Measurements from ENCODE around the gene TLE1.

The TLE1 gene

DNA sequence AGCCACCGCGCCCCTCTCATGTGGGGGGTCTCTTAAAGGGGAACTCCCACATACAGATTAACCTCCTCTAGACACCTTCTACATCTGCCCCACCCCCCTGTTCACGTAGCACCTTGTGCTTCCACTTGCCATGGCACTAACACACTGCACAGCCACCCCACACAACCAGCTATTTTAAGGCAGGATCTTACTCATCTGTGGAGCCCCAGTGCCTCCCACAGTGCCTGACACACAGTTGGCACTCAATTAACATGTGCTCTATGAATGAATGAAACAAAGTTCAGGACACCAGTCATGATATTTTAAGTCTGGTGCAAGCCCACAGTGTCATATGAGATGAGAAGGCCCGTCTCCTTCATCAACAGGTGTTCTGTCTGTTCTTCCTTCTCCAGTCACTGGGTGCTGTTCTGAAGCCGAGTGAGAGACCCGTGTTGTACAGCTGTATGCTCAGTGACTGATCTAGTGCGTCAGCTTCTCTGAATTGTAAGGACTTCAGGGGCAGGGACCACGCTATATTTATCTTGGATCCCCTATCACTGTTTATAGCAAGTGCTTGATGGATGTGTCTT lies 149.1 kb downstream of the TLE1 start:
- DNase-seq = no peak

DNA sequence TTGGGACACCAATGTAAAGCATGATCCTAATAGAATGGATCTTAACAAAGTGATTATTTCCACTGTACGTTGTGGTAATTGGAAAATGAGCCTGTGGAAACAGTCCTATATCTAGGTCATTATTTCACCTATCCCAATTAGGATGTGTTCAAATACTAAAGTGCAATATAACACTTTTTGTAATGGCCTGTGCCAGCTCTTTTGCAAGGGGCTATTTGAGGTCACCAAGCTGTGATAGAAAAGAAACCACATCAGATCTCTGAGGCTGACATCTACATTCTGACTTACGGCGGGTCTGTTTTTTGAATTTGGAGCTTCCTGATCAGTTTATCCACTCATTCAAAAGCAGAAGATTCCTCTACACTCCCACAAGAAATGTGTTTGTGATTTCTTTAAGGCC lies 150.0 kb downstream of the TLE1 start:
- DNase-seq = no peak

DNA sequence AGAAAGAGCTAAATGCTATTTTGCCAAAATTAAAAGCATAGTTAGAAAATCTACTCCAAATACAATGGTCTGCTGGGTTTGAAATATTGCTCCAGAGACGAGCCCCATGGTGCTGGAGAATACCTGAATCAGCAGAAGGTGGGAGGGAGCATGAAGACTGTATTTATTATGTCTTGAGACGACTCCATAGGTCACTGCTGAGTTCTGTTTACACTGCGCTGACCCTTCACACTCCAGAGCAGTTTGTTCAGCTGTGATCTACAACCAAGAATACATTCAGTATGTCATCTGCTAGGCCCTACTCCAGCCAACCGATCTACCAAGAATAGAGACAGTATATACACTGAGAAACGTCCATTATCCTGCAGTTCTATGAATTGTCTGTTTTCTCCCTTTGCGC lies 150.5 kb downstream of the TLE1 start:
- DNase-seq = no peak

DNA sequence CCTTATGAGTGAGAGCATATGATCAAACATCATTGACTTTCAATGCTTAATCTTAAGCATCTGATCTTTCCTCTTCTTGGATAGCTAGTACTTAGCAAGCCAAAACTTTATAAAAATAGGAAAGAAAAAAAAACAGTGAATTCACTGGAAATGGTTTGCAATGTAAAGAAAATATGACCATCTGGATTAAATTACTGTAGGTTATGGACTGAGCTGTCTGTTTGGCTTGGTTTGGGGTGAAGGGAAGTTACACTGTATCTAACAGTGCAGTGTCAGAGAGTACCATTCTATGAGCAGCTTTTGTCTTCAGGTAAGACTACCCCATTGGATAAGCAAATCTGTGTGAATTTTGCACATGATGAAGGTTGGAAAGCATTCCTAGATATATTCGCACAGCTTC lies 151.4 kb downstream of the TLE1 start:
- DNase-seq = no peak

DNA sequence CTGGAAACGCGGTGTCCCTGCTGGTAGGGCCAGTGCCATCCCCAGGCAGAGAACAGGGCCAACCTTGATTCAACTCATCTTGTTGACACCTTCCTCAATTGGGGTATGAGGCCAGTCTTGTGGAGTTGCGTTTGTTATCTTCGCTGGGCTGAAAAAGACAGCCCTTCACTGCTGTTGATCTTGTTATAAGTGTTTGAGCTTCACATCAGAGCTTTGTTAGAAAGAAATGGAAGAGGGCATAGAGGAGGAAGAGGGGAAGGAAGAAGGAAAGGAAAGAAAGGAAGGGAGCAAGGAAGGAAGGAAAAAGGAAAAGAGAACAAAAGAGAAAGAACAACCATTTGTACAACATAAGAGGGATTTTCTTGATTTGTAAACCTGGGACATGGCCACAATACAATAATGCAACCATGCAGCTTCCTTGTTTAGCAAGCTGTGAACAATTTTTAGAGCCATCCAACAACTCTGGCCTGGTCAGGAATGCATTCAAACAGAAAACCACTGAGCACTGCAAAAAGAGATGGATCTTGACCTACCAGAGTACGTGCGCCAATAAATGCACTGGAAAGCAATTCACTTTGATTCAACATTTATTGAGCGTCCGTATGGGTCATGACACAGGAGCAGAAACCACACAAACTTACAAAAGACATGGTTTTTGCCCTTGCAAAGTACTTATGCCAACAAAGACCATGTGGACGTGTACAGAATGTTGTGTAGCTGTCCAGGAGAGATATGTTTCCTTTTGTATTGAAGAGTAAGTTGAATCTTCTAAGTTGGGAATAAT lies 152.9 kb downstream of the TLE1 start:
- no peak for DNase-seq

DNA sequence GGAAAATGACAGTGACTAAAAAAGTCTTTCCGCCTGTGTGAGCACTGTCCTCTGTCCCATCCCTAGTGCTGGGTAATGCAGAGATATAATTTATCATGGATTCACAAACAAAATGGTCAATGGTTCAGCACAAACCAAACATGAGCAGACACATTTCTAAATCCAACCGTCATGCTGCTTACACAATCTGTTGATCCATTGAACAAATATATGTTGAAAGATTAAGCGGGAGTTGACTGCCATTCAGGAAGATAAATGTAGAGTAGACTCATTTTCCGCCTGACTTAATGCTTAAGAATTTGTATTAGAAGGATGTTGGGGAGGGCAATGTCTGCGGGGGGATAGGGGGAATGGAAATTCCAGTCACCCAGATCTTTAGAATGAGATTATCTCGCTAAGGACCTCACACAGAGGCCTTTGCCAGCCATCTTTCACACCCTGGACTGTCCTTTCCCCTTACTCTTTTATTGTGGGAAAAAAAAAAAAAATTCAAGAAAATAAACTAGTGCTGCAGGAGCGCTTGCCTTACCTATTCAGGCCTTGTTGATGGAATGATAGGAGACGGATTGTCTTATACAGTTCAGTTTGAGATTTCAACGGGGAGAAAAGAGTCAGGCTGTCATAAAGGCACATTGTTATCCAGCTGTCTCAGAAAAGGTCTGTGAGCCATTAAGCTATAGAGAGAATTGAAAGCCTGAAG lies 153.7 kb downstream of the TLE1 start:
- DNase-seq = peak in 1 of 2 experiments; percentile 20

DNA sequence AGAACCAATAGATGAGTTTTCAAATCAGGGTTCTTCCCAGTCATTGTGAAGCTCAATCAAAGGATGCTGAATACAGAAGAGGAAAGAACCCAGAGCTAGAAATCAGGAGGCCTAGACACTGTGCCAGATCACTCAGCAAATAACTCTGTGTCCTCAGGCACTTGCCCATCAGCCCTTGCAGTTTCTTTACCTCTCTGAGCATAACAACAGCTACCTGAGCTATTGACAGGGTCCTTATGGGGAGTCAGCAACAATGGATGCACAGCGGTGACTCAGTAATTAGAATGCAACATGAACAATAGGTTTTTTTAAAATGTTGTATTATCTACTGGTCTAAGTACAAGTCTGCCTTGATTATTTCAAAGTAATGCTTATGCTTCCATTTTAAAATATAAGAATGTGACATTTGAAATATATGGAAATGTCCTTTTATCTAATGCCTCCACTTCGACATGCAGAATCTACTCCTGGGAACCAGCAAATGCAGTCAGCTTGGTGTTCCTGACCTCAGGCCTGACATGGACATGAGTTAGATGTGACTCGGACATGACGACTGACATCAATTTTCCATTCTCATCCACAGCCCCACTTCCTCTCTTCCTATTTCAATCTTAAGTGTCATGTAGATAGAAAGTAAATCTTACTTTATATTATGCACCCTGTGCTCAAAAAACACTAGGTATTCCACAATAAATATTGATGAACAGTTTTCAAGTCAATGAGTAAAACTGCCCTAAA lies 155.0 kb downstream of the TLE1 start:
- no peak for DNase-seq
